ENCODE data around the gene CXXC5.

Gene CXXC5

DNA sequence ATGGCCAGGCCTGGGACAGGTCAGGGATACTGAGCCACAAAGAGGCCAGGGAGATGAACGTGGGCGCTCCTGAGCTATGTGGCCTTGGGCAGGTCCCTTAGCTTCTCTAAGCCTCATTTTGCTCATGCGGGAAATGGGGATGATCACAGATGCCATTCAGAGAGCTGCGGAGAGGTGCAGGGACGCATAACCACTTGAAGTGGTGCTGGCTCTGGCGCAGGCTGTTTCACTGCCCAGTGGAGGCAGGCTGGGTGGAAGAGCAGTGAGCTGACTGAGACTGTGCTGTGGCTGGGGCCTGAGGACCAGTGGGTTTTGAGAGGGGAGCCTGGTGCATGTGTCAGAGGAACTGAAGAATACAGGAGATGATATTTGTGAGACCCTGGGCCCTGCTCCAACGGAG, 18.4 kb downstream of the CXXC5 start:
- DNase-seq (ENCODE audit: low read depth) = no peak
- H3K4me3 ChIP-seq (ENCODE audit: low read length) = no peak overlapping the region
- TF ChIP-seq, protein P1, sequence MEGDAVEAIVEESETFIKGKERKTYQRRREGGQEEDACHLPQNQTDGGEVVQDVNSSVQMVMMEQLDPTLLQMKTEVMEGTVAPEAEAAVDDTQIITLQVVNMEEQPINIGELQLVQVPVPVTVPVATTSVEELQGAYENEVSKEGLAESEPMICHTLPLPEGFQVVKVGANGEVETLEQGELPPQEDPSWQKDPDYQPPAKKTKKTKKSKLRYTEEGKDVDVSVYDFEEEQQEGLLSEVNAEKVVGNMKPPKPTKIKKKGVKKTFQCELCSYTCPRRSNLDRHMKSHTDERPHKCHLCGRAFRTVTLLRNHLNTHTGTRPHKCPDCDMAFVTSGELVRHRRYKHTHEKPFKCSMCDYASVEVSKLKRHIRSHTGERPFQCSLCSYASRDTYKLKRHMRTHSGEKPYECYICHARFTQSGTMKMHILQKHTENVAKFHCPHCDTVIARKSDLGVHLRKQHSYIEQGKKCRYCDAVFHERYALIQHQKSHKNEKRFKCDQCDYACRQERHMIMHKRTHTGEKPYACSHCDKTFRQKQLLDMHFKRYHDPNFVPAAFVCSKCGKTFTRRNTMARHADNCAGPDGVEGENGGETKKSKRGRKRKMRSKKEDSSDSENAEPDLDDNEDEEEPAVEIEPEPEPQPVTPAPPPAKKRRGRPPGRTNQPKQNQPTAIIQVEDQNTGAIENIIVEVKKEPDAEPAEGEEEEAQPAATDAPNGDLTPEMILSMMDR (IDR thresholded peaks at IDR 0.05; ENCODE audit: insufficient read depth, low read depth, low read length, missing control alignments) = no peak

- TF ChIP-seq, protein P1 (IDR thresholded peaks at IDR 0.05; ENCODE audit: insufficient read depth, low read depth, low read length, missing control alignments) = no peak
- H3K4me3 ChIP-seq (ENCODE audit: low read length) = no peak overlapping the region
- no peak for DNase-seq (ENCODE audit: low read depth)
Measured at GRCh38 chr5:139667001-139667729, 19.0 kb downstream of the CXXC5 start.

DNA sequence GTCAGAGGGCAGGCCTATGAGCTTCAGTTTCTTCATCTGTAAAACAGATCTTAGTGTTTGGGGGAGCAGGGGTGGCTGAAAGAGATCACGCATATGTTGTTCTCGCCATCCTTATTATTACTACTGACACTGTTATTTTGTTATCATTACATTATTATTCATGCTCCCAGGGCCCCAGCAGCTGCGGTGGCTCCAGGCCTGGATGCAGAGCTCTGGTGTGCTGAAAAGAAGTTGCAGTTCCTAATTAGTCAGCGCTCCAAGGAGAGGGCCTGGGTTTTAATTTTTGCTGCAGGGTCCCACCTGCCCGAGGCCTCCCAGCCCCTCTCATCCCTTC, 19.5 kb downstream of the CXXC5 start:
- peak; percentile 20 for DNase-seq (ENCODE audit: low read depth)
- TF ChIP-seq, protein P1 (IDR thresholded peaks at IDR 0.05; ENCODE audit: insufficient read depth, low read depth, low read length, missing control alignments) = no peak
- H3K4me3 ChIP-seq (ENCODE audit: low read length) = peak overlapping the region; percentile 23

GRCh38 chr5:139668064-139668880, 20.1 kb downstream of the CXXC5 start:
- peak; percentile 39 for DNase-seq (ENCODE audit: low read depth)

DNA sequence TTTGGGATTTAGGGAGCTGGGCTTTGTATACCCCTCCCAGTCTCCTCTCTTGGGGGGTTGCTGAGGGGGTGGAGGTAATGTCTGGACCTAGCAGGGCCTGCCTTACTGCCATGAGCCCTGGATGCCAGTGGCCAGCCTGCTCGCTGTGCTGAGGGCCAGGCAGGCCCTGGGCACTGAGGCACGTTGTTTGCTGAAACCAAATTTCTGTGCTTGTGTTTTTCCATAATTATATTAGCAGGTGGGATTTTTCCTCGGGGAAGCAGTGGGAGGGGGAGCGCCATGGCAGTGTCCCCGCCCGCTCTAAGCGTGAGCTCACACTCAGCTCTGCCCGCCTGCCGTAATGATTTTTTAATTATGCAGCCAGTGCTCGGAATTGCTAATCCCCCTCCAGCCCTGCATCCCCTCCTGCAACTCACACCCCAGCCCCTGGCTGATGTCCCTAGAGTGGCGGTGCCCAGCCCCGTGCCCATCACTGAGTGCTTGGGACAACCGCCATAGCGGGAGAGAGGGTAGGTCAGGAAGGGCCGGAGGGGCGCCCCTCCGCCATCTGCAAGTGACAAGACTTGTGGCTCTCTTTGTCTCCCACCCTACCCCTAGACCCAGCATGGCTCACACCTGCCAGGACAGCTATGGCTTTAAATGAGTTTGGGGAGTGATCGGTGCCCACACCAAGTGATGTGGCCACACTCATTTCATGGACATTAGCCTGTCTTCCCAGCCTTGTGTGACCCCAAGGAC, 20.9 kb downstream of the CXXC5 start:
- no peak for DNase-seq (ENCODE audit: low read depth)
- TF ChIP-seq, protein P1 (IDR thresholded peaks at IDR 0.05; ENCODE audit: insufficient read depth, low read depth, low read length, missing control alignments) = no peak
- H3K4me3 ChIP-seq (ENCODE audit: low read length) = no peak overlapping the region

More at GRCh38 chr5:139668064-139668880, 20.1 kb downstream of the CXXC5 start:
- TF ChIP-seq, protein P1 (IDR thresholded peaks at IDR 0.05; ENCODE audit: insufficient read depth, low read depth, low read length, missing control alignments) = no peak
- peak overlapping the region; percentile 23 for H3K4me3 ChIP-seq (ENCODE audit: low read length)

DNA sequence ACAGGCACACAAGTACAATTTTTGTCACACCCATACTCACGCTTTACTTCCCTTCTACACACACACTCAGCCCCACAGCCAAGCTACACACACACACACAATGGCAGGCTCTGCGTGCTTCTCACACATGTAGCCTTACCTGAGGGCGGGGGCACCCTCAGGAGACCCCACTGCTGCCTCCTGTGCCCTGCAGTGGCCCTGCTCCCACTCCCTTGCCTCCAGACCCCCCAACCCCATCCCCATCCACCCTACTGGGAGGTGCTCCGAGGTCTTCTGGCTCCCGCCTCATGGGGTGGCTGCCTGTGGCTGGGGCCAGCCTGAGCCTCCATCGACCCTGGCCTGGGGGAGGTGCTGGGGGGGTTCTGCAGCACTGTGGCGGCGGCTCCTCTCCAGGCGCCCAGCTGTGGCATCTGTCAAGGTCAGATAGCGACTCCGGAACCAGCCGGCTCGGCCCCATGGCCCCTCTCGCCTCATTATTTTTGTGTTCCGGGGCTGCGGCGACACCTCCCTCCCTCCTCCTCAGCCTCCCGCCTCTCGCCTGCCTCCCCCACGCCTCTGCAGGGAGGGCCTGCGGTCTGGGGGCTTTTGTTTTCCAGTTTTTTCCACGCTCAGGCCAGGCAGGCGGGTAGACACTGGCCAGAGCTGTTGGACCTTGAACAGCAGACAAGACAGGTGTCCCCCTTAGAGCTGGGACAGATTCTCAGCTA, 21.7 kb downstream of the CXXC5 start:
- H3K4me3 ChIP-seq (ENCODE audit: low read length) = no peak overlapping the region
- DNase-seq (ENCODE audit: low read depth) = no peak
- TF ChIP-seq, protein P1 (IDR thresholded peaks at IDR 0.05; ENCODE audit: insufficient read depth, low read depth, low read length, missing control alignments) = no peak

Data from epithelial cell of esophagus (primary cell).